OCI-LY1 (cell line): ENCODE results near the gene USF2.

Source experiments
- EZH2 ChIP-seq: fragments of 200-600 bp; sonication (generic), shearing (Covaris generic); IDR thresholded peaks from 2 replicates; pipeline ENCODE4 v1.8.0; 2017; ENCODE audit warnings: borderline replicate concordance, mixed run types, mild to moderate bottlenecking, antibody characterized with exemption, low read length, moderate library complexity, mixed read lengths
- TF ChIP-seq, protein P1 (sequence below): fragments of 200-600 bp; sonication (generic), shearing (Covaris generic); IDR thresholded peaks from 2 replicates; pipeline ENCODE4 v1.5.1; 2017; ENCODE audit warnings: mild to moderate bottlenecking, antibody characterized with exemption, low read length, moderate library complexity, mixed read lengths

DNA sequence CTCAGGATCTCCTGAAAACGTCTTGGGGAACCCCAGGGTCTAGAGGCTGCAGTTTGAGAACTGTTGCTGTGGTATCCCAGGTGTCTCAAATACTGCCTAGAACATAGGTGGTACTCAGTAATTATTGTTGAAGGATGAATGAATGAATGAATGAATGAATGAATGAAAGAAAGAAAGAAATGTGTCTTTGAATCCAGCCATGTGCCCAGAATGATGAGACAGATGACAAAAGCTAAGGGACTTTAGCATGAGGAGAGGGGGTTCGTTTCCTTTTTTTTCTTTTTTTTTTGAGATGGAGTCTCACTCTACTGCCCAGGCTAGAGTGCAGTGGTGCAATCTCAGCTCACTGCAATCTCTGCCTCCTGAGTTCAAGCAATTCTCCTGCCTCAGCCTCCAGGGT is 12.2 kb upstream of the USF2 start:
- TF ChIP-seq, protein P1, sequence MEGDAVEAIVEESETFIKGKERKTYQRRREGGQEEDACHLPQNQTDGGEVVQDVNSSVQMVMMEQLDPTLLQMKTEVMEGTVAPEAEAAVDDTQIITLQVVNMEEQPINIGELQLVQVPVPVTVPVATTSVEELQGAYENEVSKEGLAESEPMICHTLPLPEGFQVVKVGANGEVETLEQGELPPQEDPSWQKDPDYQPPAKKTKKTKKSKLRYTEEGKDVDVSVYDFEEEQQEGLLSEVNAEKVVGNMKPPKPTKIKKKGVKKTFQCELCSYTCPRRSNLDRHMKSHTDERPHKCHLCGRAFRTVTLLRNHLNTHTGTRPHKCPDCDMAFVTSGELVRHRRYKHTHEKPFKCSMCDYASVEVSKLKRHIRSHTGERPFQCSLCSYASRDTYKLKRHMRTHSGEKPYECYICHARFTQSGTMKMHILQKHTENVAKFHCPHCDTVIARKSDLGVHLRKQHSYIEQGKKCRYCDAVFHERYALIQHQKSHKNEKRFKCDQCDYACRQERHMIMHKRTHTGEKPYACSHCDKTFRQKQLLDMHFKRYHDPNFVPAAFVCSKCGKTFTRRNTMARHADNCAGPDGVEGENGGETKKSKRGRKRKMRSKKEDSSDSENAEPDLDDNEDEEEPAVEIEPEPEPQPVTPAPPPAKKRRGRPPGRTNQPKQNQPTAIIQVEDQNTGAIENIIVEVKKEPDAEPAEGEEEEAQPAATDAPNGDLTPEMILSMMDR, result no peak
- no peak for TF ChIP-seq EZH2
